AG04450 (cell line): ENCODE results near the gene RBM22. TPM values are rescaled to one million over a fixed set of nuclear protein-coding genes. Genes with fewer than 3 reads are reported as not detected.

Experiments
- CTCF ChIA-PET: fragments of 300-600, 350-600 bp; formaldehyde crosslinking; extraction: SDS; loops from one replicate; lab custom pipeline; 2022; ENCODE audit warnings: antibody characterized with exemption, inconsistent platforms; lab: Charles Lee
- POLR2A ChIA-PET: fragments of 350-600 bp; formaldehyde crosslinking; extraction: SDS; loops from one replicate; lab custom pipeline; 2021; ENCODE audit warnings: antibody characterized with exemption, inconsistent platforms; lab: Yijun Ruan, JAX
- DNase-seq: peaks from one replicate; pipeline ENCODE4 v3.0.0-alpha.2; 2011; ENCODE audit warnings: low read depth, low spot score
- H3K27ac ChIP-seq: one replicate; pipeline ENCODE4 v1.5.1; 2012; ENCODE audit warnings: low read depth, low read length, control low read depth
- H3K27me3 ChIP-seq: one replicate; pipeline ENCODE4 v1.6.0; 2012; ENCODE audit warnings: low read length; ENCODE audit not compliant: control insufficient read depth, insufficient read depth
- H3K4me3 ChIP-seq: 2 replicates; pipeline ENCODE4 v1.5.1; 2011; ENCODE audit warnings: mild to moderate bottlenecking, low read depth, low read length, control low read depth
- H3K9me3 ChIP-seq: 2 replicates; pipeline ENCODE4 v1.5.1; 2012; ENCODE audit warnings: low read length; ENCODE audit not compliant: control insufficient read depth, insufficient read depth
- polyA plus RNA-seq: library from polyadenylated mRNA; depleted of rRNA; stranded (reverse); fragments of >200 nt; gene quantifications from 2 replicates; pipeline ENCODE4 v1.2.3, GENCODE V29; 2011
- TF ChIP-seq, protein P1 (sequence below): IDR thresholded peaks from 2 replicates; pipeline ENCODE4 v1.5.1; 2011; ENCODE audit warnings: low read depth, low read length, control low read depth, inconsistent platforms

RBM22 gene
- polyA plus RNA-seq, 1 experiment = 49.5 TPM

DNA sequence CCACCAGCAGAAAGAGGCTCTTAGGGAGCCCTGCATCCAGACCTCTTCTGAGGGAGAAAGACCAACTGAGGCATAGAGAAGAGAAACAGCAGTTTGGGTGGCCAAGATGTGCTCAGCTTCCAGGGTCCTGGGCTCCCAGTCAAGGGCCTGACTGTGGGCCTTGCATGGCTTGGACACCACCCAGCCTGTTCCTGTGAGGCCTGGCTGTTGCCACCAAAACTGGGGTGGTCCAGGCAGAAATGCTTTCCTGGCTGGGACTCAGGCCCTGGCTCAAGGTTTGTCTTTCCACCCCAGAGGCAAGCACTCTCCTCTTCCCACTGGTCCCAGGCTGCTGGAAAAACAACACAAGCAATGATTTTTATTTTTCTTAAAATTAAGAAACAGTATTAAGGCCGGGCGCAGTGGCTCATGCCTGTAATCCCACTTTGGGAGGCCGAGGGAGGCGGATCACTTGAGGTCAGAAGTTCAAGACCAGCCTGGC, 26.5 kb downstream of the RBM22 start:
- Histone ChIP-seq H3K27me3 (peaks cover 4% of the 10 kb centered on the region), H3K9me3 (no peaks in the 10 kb centered on the region), H3K4me3 (no peak overlapping the region), H3K27ac (peak overlapping the region; percentile 80)
- TF ChIP-seq, protein P1, sequence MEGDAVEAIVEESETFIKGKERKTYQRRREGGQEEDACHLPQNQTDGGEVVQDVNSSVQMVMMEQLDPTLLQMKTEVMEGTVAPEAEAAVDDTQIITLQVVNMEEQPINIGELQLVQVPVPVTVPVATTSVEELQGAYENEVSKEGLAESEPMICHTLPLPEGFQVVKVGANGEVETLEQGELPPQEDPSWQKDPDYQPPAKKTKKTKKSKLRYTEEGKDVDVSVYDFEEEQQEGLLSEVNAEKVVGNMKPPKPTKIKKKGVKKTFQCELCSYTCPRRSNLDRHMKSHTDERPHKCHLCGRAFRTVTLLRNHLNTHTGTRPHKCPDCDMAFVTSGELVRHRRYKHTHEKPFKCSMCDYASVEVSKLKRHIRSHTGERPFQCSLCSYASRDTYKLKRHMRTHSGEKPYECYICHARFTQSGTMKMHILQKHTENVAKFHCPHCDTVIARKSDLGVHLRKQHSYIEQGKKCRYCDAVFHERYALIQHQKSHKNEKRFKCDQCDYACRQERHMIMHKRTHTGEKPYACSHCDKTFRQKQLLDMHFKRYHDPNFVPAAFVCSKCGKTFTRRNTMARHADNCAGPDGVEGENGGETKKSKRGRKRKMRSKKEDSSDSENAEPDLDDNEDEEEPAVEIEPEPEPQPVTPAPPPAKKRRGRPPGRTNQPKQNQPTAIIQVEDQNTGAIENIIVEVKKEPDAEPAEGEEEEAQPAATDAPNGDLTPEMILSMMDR = peak; percentile 27; the same call in 1 of the 2 replicates
- ChIA-PET CTCF (interaction anchor here (0.5 to 1.1 kb wide), 2 partner anchors 8 to 77 kb away, joined by 3 to 4 read pairs; no protein-coding TSS in a partner anchor), POLR2A (interaction anchor here (0.7 to 1.1 kb wide), 2 partner anchors 10 to 13 kb away, joined by 3 read pairs; no protein-coding TSS in a partner anchor)
- DNase-seq = no peak

DNA sequence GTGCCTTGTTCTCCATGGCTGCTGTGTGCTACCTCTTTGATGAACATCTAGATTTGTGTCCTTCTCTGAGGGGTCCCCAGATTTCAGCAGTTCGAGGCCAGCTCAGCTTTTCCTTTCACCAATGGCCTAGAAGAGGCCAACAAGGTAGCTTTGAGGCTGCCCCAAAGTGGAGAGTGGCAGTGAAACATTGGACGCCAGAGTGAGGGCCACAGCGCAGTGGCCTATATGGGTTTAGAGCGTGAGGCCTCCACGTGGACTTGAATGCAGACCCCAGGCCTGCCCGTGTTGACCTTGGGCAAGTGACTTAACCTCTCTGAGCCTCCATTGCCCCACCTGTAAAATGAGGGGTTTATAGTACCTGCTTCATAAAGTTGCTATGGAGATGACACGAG, 28.0 kb downstream of the RBM22 start:
- ChIA-PET POLR2A (interaction anchor here (0.7 to 1.1 kb wide), 2 partner anchors 9 to 30 kb away, joined by 3 read pairs; no protein-coding TSS in a partner anchor), CTCF (interaction anchor here (0.6 to 1.0 kb wide), 2 partner anchors 20 to 214 kb away, joined by 3 to 4 read pairs; no protein-coding TSS in a partner anchor)
- DNase-seq = no peak
- Histone ChIP-seq H3K27me3 (peaks cover 8% of the 10 kb centered on the region), H3K9me3 (no peaks in the 10 kb centered on the region), H3K4me3 (peak overlapping the region; percentile 62; the same call in 1 of the 2 replicates), H3K27ac (no peak overlapping the region)
- TF ChIP-seq, protein P1 = no peak

DNA sequence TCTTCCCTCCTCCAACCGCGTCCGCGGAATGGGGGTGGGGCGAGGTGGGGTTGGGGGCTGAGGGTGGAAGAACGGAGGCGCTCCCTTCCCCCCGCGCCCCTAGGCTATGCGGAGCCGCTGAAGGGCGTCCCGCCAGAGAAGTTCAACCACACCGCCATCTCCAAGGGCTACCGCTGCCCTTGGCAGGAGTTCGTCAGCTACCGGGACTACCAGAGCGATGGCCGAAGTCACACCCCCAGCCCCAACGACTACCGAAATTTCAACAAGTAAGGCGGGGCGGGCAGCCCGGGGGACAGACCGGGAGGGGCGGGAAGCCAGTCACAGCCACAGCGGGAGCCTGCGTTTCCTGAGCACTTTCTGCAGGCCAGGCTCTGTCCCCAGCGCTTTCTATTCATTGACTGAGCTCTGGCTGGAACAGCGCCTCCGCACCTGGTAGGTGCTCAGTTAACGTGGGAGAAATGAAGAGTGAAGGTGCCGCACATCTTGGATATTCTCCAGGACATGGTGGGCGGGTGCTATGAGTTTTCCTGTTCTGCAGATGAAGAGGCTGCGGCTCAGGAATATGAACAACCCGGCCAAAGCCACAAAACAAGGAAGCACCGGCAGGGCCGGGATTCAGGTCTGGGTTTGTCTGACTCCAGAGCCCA, 28.5 kb downstream of the RBM22 start:
- no peaks in the 10 kb centered on the region for H3K9me3 ChIP-seq

DNA sequence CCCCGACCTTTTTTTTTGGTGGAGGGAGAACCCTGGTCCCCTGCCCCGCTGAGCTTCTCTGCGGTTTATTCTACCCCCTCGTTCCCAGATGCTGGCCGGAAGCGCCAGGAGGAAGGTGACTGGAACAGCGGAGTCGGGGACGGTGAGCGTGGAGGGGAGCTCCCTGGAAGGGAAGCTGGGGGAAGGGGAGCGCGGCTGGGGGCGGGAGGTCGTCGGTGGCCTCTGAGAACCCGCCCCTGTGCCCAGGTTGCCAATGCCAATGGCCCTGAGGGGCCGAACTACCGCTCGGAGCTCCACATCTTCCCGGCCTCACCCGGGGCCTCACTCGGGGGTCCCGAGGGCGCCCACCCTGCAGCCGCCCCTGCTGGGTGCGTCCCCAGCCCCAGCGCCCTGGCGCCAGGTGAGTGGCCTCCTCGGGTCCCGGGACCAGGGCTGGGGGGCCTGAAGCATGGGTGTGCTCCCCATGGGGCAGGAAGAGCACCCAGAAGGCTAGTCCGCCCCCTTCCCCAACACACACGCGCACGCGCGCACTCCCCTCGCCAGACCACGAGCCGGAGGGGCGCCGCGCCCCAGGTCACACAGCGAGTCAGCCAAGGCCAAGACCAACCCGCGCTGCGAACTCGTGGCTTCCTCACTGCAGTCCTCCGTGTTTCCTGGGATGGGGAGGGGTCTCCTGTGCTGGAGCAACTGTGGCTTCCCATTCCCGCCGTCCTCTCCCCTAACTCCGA, 29.2 kb downstream of the RBM22 start:
- ChIA-PET CTCF (interaction anchor here (1.2 kb wide), 1 partner anchor 26 kb away, joined by 5 read pairs; no protein-coding TSS in a partner anchor), POLR2A (no interaction called here)
- Histone ChIP-seq H3K27me3 (peaks cover 14% of the 10 kb centered on the region), H3K27ac (no peak overlapping the region), H3K4me3 (peak overlapping the region; percentile 62), H3K9me3 (no peaks in the 10 kb centered on the region)
- TF ChIP-seq, protein P1 = no peak
- DNase-seq = no peak

More for the DNA sequence above, 28.5 kb downstream of the RBM22 start:
- H3K4me3 ChIP-seq = peak overlapping the region; percentile 62
- ChIA-PET POLR2A (no interaction called here), CTCF (no interaction called here)
- H3K27me3 ChIP-seq = peaks cover 11% of the 10 kb centered on the region
- TF ChIP-seq, protein P1 = no peak
- no peak overlapping the region for H3K27ac ChIP-seq
- no peak for DNase-seq
